ENCODE data around the gene ESAM.

The ESAM gene

GRCh38 chr11:124712392-124712791 is 49.7 kb downstream of the ESAM start:
- H3K27ac ChIP-seq, result no peak overlapping the region
- TF ChIP-seq ZFX (IDR thresholded peaks at IDR 0.05), result no peak
- no peak for TF ChIP-seq CTCF (conservative IDR thresholded peaks at IDR 0.05)

- no peak overlapping the region for H3K27ac ChIP-seq
- TF ChIP-seq CTCF (conservative IDR thresholded peaks at IDR 0.05), result no peak
- TF ChIP-seq ZFX (IDR thresholded peaks at IDR 0.05), result no peak
Measured at GRCh38 chr11:124707829-124708228, 54.3 kb downstream of the ESAM start.

All from C4-2B (cell line).